Activated CD4-positive, alpha-beta T cell treated with anti-CD3 and anti-CD28 coated beads, Interleukin-10, Interleukin-2, amounts not matched to agents 100 ng/mL and 50 ng/mL, durations not matched to agents 16 hours and 8 hours (primary cell): ENCODE results near the gene CAVIN1.
A peak's percentile ranks its signal among the peaks of the same experiment; 100 is the strongest.
"Not testable (repeated sequence)": the region's sequence is repeated elsewhere in the genome, so short reads cannot be mapped to it uniquely, and the experiment has no call there.

Experiments
- DNase-seq: peaks from one replicate; pipeline ENCODE4 v3.0.0-alpha.2; 2020

CAVIN1 gene

GRCh38 chr17:42429726-42430447, 6.8 kb upstream of the CAVIN1 start:
- no peak for DNase-seq

- peak; percentile 53 for DNase-seq
Observed at GRCh38 chr17:42428141-42428944, 5.3 kb upstream of the CAVIN1 start.

DNA sequence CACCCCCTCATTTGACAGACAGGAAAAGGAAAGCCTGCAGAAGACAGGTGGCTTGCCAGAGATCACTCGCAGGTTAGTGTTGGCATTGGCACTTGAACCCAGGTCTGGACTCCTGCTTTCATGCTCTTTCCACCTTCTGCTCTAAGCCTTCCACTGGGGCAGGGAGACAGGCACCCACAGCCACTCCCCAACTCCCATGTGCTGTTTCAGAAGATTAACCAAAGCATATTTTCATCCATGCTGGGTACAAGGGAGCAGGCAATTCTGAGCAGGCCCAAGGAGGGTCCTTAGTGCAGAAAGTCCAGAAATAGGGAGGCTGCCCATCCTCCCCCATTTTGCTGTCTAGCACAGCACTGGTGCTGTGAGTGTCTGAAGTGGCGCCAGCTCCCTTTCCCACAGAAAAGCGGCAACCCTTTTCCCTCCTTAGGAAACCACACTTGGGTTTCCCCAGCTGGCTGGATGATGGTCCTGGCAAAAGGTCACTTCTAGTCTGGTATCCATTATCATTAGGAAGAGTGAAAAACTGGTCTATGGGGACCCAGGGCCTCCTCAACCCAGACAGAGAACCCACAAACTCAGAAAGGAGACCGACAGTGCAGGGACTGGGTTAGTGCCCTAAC, 2.0 kb upstream of the CAVIN1 start:
- no peak for DNase-seq

DNA sequence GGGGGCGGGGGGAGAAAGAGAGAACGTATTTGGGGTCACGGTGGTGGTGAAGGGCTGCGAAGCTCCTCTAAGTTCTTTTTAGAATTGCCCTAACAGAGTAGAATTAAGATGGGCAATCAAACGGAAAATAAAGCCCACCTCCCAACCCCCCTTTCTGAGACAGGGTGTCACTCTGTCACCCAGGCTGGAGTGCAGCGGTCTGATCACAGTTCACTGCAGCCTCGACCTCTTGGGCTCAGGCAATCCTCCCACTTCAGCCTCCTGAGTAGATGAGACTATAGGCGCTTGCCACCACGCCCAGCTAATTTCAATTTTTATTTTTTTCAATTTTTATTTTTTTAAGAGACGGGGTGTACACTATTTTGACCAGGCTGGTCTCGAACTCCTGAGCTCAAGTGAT, 710 bp upstream of the CAVIN1 start:
- no peak for DNase-seq

DNA sequence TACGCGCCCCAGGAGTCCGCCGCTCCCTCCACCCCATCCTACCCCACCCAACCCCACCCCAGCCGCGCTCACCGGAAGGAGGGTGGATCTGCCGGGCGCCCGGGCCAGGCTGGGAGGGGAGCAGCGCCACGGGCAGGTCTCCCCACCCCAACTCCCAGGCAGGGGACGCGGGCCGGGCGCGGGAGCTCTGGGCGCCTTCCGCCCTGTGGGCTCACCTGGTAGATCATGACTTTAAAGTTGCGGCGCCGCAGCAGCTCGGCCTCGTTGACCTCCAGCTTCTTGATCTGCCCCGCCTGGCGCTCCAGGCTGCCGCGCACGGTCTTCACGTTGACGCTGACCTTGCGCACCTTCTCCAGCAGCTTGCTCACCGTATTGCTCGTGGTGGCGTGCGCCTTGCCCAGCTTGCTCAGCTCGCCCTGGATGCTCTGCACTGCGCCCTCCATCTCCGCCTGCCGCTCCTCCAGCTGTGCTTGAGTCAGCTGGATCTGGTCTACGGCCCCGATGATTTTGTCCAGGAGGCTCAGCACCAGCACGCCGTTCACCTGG, 571 bp downstream of the CAVIN1 start:
- peak; percentile 27 for DNase-seq

- DNase-seq = no peak
Observed at GRCh38 chr17:42421507-42422338, 1.3 kb downstream of the CAVIN1 start.

DNA sequence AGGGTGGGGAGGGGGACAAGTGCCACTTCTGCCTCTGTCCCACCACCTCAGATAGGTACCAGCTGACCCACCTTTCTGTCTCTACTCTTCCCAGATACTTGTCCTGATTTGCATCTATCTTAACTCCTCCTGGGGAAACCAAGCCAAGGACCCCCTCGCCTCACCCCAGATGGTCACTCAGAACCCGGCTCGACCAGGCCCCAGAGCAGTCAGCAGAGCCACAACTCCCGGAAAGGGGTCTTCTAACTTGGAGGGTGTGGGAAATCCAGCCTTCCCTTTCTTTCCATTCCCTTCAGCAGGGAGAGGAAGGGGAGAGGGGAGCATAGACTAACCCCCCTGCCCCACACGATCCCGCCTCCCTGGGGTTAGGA, 1.9 kb downstream of the CAVIN1 start:
- DNase-seq = no peak

DNA sequence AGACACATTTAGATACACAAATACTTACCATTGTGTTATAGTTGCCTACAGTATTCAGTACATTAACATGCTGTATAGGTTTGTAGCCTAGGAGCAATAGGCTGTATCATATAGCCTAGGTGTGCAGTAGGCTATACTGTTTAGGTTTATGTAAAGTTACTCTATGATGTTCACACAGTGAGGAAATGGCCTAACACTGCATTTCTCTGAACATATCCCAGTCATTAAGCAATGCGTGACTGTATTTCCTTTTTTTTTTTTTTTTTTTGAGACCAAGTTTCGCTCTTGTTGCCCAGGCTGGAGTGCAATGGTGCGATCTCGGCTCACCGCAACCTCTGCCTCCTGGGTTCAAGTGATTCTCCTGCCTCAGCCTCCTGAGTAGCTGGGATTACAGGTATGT, 5.1 kb downstream of the CAVIN1 start:
- DNase-seq = not testable (repeated sequence)

DNA sequence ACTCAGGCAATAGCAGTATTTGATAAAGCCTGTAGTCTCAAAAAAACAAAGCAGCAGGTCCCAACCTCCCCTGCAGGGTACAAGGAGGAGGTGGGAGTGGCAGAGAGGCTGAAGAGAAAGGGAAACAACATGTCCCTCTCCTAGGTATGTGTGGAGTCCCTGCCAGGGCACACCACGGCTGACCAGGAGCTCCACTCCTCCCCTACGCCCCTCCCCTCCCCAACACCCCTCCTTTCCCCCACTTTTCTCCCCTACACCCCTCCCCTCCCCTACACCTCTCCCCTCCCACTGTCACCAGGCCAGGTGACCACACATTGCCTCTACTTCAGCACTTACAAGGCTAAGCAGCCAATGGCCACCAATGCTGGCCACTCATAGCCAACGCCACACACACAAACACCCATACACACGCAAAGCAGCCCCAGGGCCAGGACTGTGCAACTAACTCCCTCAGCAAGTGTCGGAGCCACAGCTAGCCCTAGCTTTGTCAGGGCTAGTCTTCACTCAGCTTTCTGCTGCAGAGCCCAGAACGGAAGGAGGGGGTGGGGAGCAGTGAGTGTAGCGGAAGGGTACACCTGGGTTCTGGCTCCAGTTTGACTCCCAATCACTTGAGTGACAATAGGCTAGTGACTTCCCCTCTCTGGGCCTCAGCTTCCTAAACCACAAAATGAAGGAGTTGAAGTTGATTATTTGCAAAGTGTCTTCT, 8.2 kb downstream of the CAVIN1 start:
- peak; percentile 47 for DNase-seq

DNA sequence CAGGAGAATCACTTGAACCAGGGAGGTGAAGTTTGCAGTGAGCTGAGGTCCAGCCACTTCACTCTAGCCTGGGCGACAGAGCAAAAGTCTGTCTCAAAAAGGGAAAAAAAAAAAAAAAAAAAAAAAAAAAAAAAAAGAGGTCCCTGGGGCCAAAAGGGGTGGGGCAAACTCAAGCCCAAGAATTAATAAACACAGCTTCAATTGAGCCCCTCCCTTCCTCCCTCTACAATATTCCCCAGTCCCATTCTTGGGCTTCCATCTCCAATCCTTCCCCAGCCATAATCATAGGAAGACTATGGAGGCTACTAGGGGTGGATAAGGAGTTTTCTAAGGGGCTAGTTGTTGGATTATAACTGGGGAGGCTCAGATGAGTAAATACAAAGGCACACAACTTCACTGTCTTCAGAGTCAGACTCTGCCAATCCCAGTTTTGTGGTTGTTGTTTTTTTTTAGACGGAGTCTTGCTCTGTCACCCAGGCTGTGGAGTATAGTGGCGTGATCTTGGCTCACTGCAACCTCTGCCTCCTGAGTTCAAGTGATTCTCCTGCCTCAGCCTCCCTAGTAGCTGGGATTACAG, 9.5 kb downstream of the CAVIN1 start:
- no peak for DNase-seq

DNA sequence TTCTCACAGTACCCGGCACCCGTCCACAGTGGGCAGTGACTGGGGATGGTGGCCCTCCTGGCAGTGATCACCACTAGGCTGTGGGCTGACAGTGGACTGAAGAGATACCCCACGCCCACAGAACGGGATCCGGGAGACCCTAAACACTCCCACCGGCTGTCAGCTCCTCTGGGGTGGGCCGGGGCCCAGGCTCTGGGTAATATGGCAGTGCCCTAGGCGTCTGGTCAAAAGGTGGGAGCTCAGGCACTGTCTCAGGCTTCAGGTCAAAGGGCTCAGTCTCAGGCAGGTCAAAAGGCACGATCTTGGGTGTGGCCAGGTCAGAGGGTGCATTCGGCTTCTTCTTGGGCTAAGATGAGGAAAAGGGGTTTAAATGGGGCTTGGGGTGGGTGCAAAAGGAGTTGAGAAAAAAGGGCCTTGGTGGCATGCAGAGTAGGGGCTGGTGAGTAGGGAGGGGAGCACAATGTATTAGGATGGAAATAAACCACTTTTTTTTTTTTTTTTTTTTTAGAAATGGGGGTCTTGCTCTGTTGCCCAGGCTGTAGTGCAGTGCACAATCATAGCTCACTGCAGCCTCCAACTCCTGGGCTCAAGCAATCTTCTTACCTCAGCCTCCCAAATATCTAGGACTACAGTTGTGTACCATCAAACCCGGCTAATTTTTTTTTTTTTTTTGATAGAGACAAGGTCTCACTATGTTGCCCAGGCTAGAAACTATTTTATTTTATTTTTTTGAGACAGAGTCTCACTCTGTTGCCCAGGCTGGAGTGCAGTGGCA, 11.0 kb downstream of the CAVIN1 start:
- no peak for DNase-seq

DNA sequence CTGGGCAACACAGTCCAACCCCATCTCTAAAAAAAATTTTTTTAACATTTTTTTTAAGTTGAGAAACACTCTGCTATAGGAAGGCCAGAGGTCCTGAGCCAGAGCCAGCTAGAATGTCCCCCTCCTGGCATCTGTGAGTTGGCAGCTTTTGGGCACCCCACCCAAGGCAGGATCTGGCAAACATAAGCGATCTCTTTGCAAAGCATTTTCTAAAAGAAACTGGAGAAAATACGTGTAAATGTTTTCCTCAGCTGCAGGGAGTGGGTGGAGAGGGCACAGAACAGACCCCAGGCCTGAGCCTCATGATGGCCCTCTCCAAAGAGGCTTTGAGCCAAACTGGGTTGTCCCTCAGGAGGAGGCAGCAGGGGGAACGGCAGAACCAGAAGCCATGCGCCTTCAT, 11.7 kb downstream of the CAVIN1 start:
- no peak for DNase-seq

GRCh38 chr17:42410319-42410685, 12.8 kb downstream of the CAVIN1 start:
- no peak for DNase-seq

- DNase-seq = no peak
Observed at GRCh38 chr17:42409523-42410318, 13.3 kb downstream of the CAVIN1 start.

GRCh38 chr17:42408061-42408460, 15.0 kb downstream of the CAVIN1 start:
- no peak for DNase-seq

DNA sequence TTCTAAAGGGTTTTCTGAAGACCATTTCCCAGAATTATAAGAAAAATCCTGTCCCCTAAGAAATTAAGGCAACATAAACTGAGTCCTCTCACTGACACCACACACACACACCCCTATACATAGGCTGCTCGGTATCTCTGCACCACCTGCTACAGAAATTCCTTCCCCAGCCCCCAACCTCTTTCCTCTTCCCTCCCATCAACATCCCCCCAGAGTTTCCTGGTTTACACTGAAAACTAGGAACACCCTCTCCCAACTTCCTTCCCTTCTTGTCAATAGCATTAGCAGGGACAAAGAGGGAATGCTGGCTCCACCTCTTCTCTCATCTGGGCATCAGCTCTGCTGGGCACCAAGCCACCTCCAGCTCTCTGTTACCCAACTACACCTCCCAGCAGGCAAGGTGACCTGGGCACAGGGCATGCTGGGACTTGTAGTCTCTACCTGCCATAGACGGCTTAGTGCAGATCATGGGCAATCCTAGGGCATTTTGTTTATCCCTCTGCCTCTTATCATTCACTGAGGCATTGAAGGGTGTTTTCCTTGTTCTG, 15.7 kb downstream of the CAVIN1 start:
- DNase-seq = peak; percentile 72

DNA sequence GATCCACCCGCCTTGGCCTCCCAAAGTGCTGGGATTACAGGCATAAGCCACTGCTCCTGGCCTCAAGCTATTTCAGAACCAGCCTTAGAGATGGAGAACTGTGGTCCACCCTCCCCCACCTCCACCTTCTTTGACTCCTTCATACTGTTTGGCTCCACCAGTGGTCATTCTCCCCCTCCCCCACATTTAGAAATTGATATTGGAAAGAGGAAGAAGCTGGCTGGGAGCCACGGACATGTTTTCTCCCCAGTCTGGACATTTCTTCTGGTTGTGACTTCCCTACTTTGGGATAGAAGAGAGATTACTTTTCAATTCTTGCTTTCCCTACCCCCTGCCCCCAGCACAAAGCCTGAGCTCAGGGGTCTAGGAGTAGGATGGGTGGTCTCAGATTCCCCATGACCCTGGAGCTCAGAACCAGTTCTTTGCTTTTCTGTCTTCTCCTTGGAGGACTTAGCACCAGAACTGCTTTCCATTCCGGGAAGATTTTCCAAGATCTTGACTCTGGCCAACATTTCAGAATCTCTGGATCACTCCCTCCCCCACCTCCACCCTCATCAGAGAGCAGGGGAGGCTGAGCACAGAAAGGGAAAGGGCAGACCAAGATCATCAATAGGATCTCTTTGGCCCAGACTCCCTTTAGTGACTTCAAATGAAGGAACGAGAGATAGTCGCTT, 16.3 kb downstream of the CAVIN1 start:
- no peak for DNase-seq

- peak; percentile 85 for DNase-seq
Observed at GRCh38 chr17:42405963-42406495, 17.0 kb downstream of the CAVIN1 start.

- DNase-seq = no peak
Observed at GRCh38 chr17:42405076-42405475, 18.0 kb downstream of the CAVIN1 start.
